Measurements from ENCODE around the gene SDK1. TPM values are rescaled to one million over a fixed set of nuclear protein-coding genes. Genes with fewer than 3 reads are reported as not detected.
A peak's percentile ranks its signal among the peaks of the same experiment; 100 is the strongest.

The SDK1 gene
- total RNA-seq, 1 donor = 0.36 TPM

- Histone ChIP-seq H3K9me3 (ENCODE audit: low read depth, low read length) (no peaks in the 10 kb centered on the region), H3K4me3 (ENCODE audit: insufficient read depth, low read length) (no peak overlapping the region), H4K20me1 (ENCODE audit: insufficient read depth, low read length) (no peaks in the 10 kb centered on the region), H3K4me1 (ENCODE audit: insufficient read depth, low read length) (no peaks in the 10 kb centered on the region), H2AFZ (ENCODE audit: low read length) (no peak overlapping the region), H3K27ac (ENCODE audit: low read depth, low read length) (no peak overlapping the region), H3K4me2 (ENCODE audit: insufficient read depth, low read length) (no peak overlapping the region), H3K27me3 (ENCODE audit: insufficient read depth, low read length) (no peaks in the 10 kb centered on the region), H3K36me3 (ENCODE audit: insufficient read depth, low read length) (no peaks in the 10 kb centered on the region), H3K79me2 (ENCODE audit: insufficient read depth, low read length) (no peaks in the 10 kb centered on the region)
- DNase-seq (ENCODE audit: insufficient read length, low spot score, missing footprints) = no peak
- TF ChIP-seq, protein P1, sequence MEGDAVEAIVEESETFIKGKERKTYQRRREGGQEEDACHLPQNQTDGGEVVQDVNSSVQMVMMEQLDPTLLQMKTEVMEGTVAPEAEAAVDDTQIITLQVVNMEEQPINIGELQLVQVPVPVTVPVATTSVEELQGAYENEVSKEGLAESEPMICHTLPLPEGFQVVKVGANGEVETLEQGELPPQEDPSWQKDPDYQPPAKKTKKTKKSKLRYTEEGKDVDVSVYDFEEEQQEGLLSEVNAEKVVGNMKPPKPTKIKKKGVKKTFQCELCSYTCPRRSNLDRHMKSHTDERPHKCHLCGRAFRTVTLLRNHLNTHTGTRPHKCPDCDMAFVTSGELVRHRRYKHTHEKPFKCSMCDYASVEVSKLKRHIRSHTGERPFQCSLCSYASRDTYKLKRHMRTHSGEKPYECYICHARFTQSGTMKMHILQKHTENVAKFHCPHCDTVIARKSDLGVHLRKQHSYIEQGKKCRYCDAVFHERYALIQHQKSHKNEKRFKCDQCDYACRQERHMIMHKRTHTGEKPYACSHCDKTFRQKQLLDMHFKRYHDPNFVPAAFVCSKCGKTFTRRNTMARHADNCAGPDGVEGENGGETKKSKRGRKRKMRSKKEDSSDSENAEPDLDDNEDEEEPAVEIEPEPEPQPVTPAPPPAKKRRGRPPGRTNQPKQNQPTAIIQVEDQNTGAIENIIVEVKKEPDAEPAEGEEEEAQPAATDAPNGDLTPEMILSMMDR (IDR thresholded peaks at IDR 0.05; ENCODE audit: extremely low read depth, low read depth, low read length) = no peak
Measured at GRCh38 chr7:4266270-4267040, 965.4 kb downstream of the SDK1 start.

- no peak overlapping the region for H2AFZ ChIP-seq (ENCODE audit: low read length)
- no peaks in the 10 kb centered on the region for H3K27me3 ChIP-seq (ENCODE audit: insufficient read depth, low read length)
- TF ChIP-seq, protein P1 (IDR thresholded peaks at IDR 0.05; ENCODE audit: extremely low read depth, low read depth, low read length) = no peak
- no peak overlapping the region for H3K4me2 ChIP-seq (ENCODE audit: insufficient read depth, low read length)
- H3K4me1 ChIP-seq (ENCODE audit: insufficient read depth, low read length) = no peaks in the 10 kb centered on the region
- H3K27ac ChIP-seq (ENCODE audit: low read depth, low read length) = no peak overlapping the region
- DNase-seq (ENCODE audit: insufficient read length, low spot score, missing footprints) = peak; percentile 78
- no peaks in the 10 kb centered on the region for H3K9me3 ChIP-seq (ENCODE audit: low read depth, low read length)
- H3K4me3 ChIP-seq (ENCODE audit: insufficient read depth, low read length) = no peak overlapping the region
- H3K79me2 ChIP-seq (ENCODE audit: insufficient read depth, low read length) = no peaks in the 10 kb centered on the region
- no peaks in the 10 kb centered on the region for H3K36me3 ChIP-seq (ENCODE audit: insufficient read depth, low read length)
- no peaks in the 10 kb centered on the region for H4K20me1 ChIP-seq (ENCODE audit: insufficient read depth, low read length)
Measured at GRCh38 chr7:4267341-4268039, 966.4 kb downstream of the SDK1 start.

DNA sequence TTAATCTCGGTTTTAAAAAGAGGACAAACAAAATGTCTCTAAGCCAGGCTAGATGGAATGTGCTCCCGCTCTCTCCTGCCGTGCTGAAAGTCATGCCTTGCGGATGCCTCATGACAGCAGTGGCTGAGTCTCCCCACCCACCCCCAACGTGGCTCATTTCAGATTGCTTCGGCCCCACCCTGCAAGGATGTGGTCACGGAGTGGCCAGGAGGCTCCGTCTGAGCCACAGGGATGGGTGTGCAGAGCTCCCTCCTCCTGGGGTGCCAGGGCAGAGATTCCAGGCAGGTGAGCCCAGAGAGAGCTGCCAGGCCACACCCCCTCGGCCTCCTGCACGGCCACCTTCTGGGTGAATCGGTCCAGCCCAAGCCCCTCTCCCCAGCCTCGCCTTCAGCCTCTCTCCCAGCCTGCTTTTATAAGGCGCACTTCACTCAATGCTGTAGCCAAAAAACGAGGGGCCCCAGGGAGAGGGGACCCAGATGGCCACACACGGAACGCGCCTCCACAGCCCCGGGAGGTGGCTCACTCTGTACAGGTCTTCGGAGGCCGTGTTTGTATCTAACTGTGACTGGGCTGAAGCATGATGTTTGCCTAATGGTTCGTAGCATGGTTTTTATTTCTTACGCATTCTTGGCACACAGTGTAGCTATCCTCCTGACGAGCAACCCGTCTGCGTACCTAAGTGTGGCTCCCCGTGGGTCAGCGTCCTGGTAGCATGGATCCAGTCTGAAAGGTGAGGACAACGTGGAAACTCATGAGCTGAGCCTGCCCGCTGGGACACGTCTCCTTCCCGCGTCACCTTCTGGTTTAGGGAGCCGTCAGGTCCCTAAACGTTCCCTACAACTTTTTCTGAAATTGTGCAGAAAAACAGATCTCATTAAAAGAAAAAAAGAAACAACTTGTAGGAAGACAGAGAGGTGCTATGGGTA lies 967.3 kb downstream of the SDK1 start:
- H3K36me3 ChIP-seq (ENCODE audit: insufficient read depth, low read length) = no peaks in the 10 kb centered on the region
- no peaks in the 10 kb centered on the region for H3K79me2 ChIP-seq (ENCODE audit: insufficient read depth, low read length)
- no peak overlapping the region for H2AFZ ChIP-seq (ENCODE audit: low read length)
- no peaks in the 10 kb centered on the region for H3K4me1 ChIP-seq (ENCODE audit: insufficient read depth, low read length)
- H3K27me3 ChIP-seq (ENCODE audit: insufficient read depth, low read length) = no peaks in the 10 kb centered on the region
- H3K27ac ChIP-seq (ENCODE audit: low read depth, low read length) = no peak overlapping the region
- H3K4me3 ChIP-seq (ENCODE audit: insufficient read depth, low read length) = no peak overlapping the region
- no peaks in the 10 kb centered on the region for H3K9me3 ChIP-seq (ENCODE audit: low read depth, low read length)
- DNase-seq (ENCODE audit: insufficient read length, low spot score, missing footprints) = peak; percentile 71
- no peak overlapping the region for H3K4me2 ChIP-seq (ENCODE audit: insufficient read depth, low read length)
- H4K20me1 ChIP-seq (ENCODE audit: insufficient read depth, low read length) = no peaks in the 10 kb centered on the region
- TF ChIP-seq, protein P1 (IDR thresholded peaks at IDR 0.05; ENCODE audit: extremely low read depth, low read depth, low read length) = no peak

Data from osteoblast (primary cell).